ENCODE measurements around the gene ARHGEF33. TPM values are rescaled to one million over a fixed set of nuclear protein-coding genes. Genes with fewer than 3 reads are reported as not detected.
A peak's percentile ranks its signal among the peaks of the same experiment; 100 is the strongest.

The ARHGEF33 gene
- total RNA-seq (2014; rRNA removed; shearing (Covaris generic)): 1.9 TPM in 1 of 2 replicates, not detected in the other

- DNase-seq (ENCODE audit: low spot score): no peak
These were observed at the start of gene ARHGEF33 for GRCh38 chr2:38889575-38889974. Gene ARHGEF33, plus strand, starts transcription at chr2:38889875. Its CDS starts 29,573 bp downstream, at chr2:38919448.

DNA sequence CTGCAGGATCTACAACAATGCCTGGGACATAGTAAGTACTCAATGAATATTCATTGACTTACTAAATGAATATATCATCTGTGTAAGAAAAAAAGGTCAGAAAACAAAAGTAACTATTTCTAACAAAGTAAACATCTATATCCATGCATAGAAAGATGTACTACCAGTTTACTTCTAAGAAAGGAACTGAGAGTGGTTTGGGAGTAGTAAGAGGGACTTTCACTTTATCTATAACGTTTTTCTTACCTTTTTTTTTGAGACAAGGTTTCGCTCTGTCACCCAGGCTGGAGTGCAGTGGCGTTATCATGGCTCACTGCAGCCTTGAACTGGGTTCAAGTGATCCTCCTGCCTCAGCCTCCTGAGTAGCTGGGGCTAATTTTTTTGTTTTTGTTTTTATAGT, 39.6 kb upstream of the ARHGEF33 start:
- no peak for DNase-seq (ENCODE audit: low spot score)

DNA sequence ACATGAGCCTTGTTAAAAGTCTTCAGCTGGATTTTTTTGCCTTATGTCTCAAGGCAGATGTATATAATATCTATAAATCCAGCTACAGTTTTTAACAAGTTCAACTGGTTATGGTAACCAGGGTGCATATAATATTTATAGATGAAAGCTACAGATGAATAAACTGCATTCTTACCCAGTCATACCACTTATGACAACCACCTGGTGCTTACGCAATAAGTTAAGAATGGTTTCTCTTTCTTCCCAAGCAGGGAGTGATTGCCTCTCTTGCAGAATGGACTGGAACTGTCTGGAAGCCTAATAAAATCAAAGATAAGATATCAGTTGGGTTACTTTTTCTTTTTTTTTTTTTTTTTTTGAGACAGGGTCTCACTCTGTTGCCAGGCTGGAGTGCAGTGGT, 33.5 kb upstream of the ARHGEF33 start:
- peak; percentile 6 for DNase-seq (ENCODE audit: low spot score)

DNA sequence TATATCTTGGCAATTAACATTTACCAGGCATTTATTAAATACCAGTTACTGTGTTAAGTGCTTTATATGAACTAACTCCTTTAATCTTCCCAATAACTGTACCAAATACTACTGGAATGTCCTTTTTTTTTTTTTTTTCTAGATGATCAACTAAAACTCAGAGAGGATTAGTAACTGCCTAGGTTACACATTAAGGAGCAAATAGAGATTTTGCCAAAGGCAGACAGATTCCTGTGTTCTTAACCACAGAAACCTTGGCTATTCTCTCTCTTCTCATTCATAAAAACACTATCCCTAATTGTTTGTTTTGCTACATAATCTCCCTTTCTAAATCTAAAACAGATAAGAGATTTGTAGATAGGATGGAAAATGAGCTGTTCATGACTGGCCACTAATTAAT, 27.2 kb upstream of the ARHGEF33 start:
- DNase-seq (ENCODE audit: low spot score): no peak

GRCh38 chr2:38863061-38863695, 26.5 kb upstream of the ARHGEF33 start:
- no peak for DNase-seq (ENCODE audit: low spot score)

DNA sequence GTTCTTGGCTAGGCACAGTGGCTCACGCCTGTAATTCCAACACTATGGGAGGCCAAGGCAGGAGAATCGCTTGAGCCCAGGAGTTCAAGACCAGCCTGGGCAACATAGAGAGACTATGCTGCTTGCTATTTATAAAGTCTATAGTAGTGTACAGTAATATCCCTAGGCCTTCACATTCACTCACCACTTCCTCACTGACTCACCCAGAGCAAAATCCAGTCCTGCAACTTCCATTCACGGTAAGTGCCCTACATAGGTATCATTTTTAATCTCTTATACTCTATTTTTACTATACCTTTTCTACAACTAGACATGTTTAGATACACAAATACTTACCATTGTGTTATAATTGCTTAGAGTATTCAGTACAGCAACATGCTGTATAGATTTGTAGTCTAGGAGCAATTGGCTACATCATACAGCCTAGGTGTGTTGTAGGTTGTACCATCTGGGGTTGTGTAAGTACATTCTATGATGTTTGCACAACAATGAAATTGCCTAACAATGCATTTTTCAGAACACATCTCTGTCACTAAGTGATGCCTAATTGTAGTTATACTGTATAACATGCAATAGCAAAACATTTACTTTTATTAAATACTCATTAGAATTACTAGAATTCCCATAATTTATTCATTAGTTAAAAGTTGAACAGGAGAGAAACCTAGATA, 22.8 kb upstream of the ARHGEF33 start:
- no peak for DNase-seq (ENCODE audit: low spot score)

- no peak for DNase-seq (ENCODE audit: low spot score)
These were observed 18.2 kb upstream of the ARHGEF33 start for GRCh38 chr2:38871432-38871831.

DNA sequence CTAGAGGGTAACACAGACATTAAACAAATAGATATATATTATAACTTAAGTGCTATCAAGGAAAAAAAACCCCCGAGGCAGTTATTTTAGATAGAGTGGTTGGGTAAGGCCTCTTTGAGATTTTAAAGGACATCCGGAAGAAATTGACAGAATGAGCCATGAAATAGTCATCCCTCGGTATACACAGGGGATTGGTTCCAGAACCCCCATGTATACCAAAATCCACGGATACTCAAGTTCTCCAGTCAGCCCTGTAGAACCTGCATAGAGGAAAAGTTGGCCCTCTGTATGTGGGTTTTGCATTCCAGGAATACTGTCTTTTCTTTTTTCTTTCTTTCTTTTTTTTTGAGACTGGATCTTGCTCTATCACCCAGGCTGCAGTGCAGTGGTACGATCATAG, 15.9 kb upstream of the ARHGEF33 start:
- DNase-seq (ENCODE audit: low spot score): no peak

- DNase-seq (ENCODE audit: low spot score): no peak
These were observed 14.5 kb upstream of the ARHGEF33 start for GRCh38 chr2:38875227-38875575.

DNA sequence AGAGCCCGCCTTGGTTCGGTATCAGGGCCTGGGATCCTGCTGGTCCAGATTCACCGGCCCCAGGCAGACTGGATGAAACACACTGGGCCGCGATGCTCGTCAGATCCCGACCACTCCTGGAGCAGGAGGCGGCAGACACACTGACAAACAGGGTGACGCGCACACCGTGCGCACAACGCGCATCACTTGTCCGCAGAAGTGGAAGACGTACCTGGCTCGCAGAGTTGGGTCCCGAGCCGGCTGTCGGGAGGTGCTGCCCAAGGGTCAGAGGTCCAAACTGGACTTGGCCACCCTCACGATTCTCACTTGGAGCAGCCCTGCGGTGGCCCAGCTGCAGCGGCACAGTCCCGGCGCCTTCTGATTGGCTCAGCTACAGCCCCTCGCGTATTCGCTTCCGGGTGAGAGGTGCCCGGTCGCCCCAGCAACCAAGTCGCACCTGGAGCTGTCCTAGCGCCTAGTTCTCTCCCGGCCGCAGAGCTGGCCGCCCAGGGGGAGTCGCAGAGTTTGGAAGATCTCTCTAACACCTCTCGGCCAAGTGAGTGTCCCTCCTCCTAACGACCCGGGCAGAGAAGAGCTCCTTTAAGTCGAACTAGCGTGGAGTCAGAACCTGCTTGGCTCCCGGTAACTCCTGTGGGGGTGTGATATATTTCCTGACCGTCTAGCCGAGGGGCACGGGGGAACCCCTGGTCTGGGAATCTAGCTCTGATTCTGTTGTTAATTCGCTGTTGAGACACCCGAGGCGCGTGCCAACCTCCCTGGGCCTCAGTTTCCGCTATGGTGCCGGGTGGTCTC, 13.9 kb upstream of the ARHGEF33 start, which contains the start of the genes DHX57 and MORN2:
DHX57 (minus strand) TSS at position 359 of the 792 bp plus-strand sequence. CDS start 7,529 bp downstream, outside the sequence.
MORN2 (plus strand) TSS at position 401 of the 792 bp plus-strand sequence.
- peak; percentile 89 for DNase-seq (ENCODE audit: low spot score)

- DNase-seq (ENCODE audit: low spot score): peak; percentile 30
These were observed 13.3 kb upstream of the ARHGEF33 start for GRCh38 chr2:38876407-38876806.

DNA sequence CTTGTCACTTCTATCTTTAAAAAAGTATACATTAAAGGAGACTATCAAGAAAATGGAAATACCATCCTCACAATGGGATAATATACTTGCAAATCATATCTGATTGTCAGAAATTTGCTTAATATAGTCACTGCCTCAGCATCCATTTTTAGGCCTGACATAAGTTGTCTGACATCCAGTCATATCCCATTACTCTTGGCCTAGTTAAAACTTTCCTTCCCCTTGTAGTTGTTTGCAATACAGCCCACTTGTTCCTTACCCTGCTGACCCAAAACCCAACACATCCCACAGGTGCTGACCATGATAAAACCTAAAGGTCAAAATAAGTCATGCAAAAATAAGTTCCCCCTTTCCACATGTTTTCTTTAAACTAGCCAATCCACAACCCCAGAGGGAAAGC, 3.6 kb upstream of the ARHGEF33 start:
- DNase-seq (ENCODE audit: low spot score): no peak

DNA sequence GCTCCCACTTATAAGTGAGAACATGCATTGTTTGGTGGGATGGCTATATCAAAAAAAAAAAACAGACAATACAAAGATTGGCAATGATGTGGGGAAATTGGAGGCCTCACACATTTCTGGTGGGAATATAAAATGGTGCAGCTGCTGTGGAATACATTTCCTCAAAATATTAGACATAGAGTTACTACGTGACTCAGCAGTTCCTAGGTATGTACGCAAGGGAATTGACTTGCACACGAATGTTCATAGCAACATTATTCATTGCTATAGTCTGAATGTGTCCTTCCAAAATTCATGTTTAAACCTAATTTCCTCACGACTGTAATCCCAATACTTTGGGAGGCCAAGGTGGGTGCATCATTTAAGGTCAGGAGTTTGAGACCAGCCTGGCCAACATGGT, 2.3 kb upstream of the ARHGEF33 start:
- no peak for DNase-seq (ENCODE audit: low spot score)

DNA sequence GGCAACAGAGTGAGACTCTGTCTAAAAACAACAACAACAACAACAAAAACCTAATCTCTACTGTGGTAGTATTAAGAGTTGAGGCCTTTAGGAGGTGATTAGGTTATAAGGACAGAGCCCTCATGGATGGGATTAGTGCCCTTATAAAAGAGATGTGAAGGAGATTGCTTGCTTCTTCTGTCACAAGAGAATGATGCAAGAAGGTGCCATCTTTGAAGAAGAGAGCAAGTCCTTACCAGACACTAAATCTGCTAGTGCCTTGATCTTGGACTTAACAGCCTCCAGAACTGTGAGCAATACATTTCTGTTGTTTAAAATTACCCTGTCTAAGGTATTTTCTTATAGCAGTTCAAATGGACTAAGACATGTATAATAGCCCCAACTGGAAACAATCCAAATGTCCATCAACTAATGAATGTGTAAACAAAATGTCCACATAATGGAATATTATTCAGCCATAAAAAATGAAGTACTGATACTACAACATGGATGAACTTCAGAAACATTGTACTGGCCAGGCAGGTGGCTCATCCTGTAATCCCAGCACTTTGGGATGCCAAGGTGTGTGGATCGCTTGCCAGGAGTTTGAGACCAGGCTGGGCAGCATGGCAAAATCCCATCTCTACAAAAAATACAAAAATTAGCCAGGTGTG, 1.6 kb upstream of the ARHGEF33 start:
- no peak for DNase-seq (ENCODE audit: low spot score)

DNA sequence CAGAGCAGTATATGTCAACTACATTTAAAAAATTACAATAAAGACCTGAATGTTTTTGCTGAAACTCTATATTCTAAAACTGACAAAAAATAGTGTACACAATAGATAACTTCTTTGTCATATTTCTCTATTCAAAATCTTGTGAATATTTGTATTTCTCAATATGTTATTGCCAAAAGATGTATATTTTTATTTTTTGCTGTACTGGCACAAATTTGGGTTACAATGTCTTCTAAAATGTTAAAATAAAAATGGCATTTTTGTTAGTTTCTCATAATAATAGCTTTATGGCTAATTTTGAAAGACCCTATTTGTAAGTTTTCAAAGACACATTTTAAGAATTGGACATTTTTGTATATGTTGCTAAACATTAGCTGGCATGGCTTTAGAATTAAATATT, 630 bp upstream of the ARHGEF33 start:
- DNase-seq (ENCODE audit: low spot score): no peak

DNA sequence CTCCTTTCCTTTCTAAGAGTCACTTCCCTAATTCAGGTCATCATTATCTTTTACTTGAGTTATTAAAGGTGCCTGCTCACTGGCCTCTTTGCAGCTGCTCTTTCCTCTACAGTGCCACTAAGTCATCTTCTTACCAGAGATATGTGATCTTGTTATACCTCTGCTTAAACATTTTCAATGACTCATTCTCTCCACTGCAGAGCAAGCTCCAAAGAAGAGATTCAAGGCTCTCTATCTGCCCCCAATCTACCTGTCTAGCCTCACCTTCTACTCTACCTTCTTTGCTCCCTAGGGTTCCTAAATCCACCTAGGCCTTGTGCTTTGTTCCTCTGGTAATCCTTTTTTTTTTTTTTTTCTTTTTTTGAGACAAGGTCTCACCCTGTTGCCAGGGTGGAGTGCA, 3.1 kb downstream of the ARHGEF33 start:
- no peak for DNase-seq (ENCODE audit: low spot score)

- no peak for DNase-seq (ENCODE audit: low spot score)
These were observed 8.6 kb downstream of the ARHGEF33 start for GRCh38 chr2:38898256-38898655.

DNA sequence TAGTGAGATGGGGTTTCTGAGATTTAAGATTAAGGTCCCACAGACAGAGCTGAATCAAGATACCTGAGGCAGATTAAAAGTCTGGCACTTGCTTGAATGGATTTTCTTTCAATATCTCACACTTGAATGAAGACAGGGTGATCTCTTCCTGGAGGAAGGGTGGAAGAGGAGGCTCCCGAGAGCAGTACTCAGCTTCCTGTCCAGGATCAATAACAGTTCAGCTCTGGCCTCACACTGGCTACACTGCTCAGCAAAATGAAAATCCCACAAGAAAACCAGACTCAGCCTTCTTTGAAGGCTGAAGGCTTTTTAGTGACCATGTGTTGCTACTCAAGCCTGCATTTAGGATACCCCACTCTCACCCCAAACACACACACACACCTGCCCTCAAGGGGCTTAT, 11.1 kb downstream of the ARHGEF33 start:
- DNase-seq (ENCODE audit: low spot score): no peak

DNA sequence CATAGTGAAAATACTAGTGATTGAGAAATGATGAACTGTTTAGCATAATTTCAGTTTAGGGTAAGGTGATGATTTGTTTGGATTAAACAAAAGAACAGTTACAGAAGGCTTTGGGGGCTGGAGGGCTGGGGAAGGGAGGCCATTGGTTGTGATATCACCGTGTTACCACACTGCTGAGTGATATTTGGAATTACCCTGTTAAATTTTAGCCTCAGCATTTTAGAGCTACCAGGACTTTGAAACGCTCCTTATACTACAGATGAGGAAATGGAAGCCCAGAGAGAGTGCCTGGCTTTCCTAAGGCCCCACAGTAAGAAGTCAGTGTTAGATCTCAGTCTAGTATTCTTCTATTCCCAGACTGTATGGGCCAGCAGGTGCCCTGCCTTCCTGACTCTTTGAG, 15.6 kb downstream of the ARHGEF33 start:
- DNase-seq (ENCODE audit: low spot score): no peak

- DNase-seq (ENCODE audit: low spot score): no peak
These were observed 17.6 kb downstream of the ARHGEF33 start for GRCh38 chr2:38907242-38907641.

DNA sequence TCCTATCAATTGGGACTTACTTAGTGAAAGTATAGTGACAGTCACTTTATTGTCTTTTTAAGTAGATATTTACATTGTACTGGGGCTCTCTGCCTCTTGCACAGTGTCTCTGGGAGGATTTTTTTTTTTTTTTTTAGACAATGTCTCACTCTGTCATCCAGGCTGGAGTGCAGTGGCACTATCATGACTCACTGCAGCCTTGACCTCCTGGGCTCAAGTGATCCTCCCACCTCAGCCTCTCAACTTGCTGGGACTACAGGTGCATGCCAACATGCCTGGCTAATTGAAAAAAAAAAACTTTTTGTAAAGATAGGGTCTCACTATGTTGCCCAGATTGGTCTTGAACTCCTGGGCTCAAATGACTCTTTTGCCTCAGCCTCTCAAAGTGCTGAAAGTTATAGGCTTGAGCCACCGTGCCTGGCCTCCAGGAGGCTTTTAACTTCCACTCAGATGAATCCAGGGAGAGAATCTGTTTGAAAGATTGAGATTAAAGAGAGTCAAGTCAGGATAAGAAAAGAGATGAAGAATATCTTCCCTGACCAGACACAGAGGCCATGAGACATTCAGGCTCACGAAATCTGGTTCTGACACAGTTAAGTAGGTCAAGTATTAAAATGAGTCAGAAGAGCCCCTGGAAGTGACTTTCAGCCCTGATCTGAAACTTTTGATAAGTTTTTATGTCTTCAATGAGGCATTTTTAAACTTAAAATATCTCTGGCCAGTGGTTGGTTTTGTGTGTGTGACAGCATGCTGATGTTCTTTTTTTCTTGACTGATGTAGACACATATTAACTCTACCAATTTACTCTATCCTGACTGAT, 18.3 kb downstream of the ARHGEF33 start:
- no peak for DNase-seq (ENCODE audit: low spot score)

Data from HT-29 (cell line).